K562 (cell line): ENCODE measurements around the gene PRXL2A. TPM values are rescaled to one million over a fixed set of nuclear protein-coding genes. Genes with fewer than 3 reads are reported as not detected.

ENCODE experiments used
- CHD4 ChIP-seq: fragments of 200-600 bp; sonication (generic); IDR thresholded peaks from 3 replicates; pipeline ENCODE4 v1.6.1; 2012; ENCODE audit warnings: low read depth, mild to moderate bottlenecking, mixed read lengths, low read length, inconsistent platforms; ENCODE audit not compliant: insufficient read depth, insufficient replicate concordance, poor library complexity, severe bottlenecking
- CXXC5 ChIP-seq: fragments of 250-450 bp; sonication (Bioruptor Pico); IDR thresholded peaks from 2 replicates; pipeline ENCODE4 v1.8.0; 2022; ENCODE audit warnings: inconsistent platforms, mild to moderate bottlenecking, moderate library complexity
- ESRRB ChIP-seq: fragments of 250-450 bp; sonication (Bioruptor Pico); IDR thresholded peaks from 2 replicates; pipeline ENCODE4 v1.5.0; 2020; ENCODE audit warnings: mild to moderate bottlenecking, moderate library complexity, borderline replicate concordance
- FOXA3 ChIP-seq, 2 experiments: fragments of 450-650 bp in 1 of 2; sonication (generic) in 1 of 2; formaldehyde crosslinking; IDR thresholded peaks in 1 of 2; conservative IDR thresholded peaks in 1 of 2; 2 replicates each; pipeline versions ENCODE4 v1.4.0 to v1.8.0; 2020 to 2022; ENCODE audit warnings: mild to moderate bottlenecking in 2 of 2, missing genetic modification reagents in 1 of 2
- GATA2 ChIP-seq: sonication (generic); formaldehyde crosslinking; IDR thresholded peaks from 2 replicates; pipeline ENCODE4 v1.4.0; 2020; ENCODE audit warnings: mild to moderate bottlenecking, missing genetic modification reagents
- NR2C1 ChIP-seq, 2 experiments: fragments of 450-650 bp; IDR thresholded peaks; 2 replicates each; pipeline ENCODE4 v1.6.1; 2017; ENCODE audit warnings: mild to moderate bottlenecking in 2 of 2, antibody characterized with exemption in 1 of 2, inconsistent platforms in 1 of 2, missing compliant biosample characterization in 1 of 2, missing genetic modification characterization in 1 of 2
- SMARCE1 ChIP-seq: fragments of 450-650 bp; IDR thresholded peaks from 2 replicates; pipeline ENCODE4 v1.7.1; 2016; ENCODE audit warnings: mild to moderate bottlenecking
- TAL1 ChIP-seq: fragments of 450-650 bp; IDR thresholded peaks from 2 replicates; pipeline ENCODE4 v1.6.1; 2016; ENCODE audit warnings: mild to moderate bottlenecking
- TEAD1 ChIP-seq, 2 experiments: fragments of 450-650 bp in 1 of 2; sonication (generic) in 1 of 2; formaldehyde crosslinking; IDR thresholded peaks; 2 replicates each; pipeline versions ENCODE4 v1.4.0 to v1.8.0; 2020 to 2022; ENCODE audit warnings: mild to moderate bottlenecking in 2 of 2, missing genetic modification reagents in 1 of 2
- ZFPM2 ChIP-seq: fragments of 250-450 bp; sonication (Bioruptor Pico); IDR thresholded peaks from 2 replicates; pipeline ENCODE4 v1.5.1; 2022; ENCODE audit warnings: mild to moderate bottlenecking
- polyA plus RNA-seq, 8 experiments: library from polyadenylated mRNA; depleted of rRNA in 4 of 8; stranded (reverse) in 5 of 8; unstranded in 3 of 8; fragments of >200 nt; fragmentation: Nextera tagmentation in 2 of 8; fragmentation: Illumina TruSeq in 1 of 8; extraction: Ambion mirVana in 2 of 8; extraction: Trizol in 1 of 8; gene quantifications; 2 replicates each; pipeline versions ENCODE4 v1.2.1 to v1.2.3, GENCODE V29; 2011 to 2014; ENCODE audit warnings: inconsistent platforms in 1 of 8, missing spikeins in 1 of 8
- total RNA-seq, 7 experiments: library from RNA; depleted of rRNA in 6 of 7; stranded (reverse); fragments of >200 nt in 6 of 7; fragmentation: Illumina TruSeq in 2 of 7; extraction: Trizol in 2 of 7; gene quantifications; 2 replicates each; pipeline versions ENCODE4 v1.2.1 to v1.2.3, GENCODE V29; 2011 to 2021; ENCODE audit warnings: low replicate concordance in 1 of 7
- TF ChIP-seq, protein P1 (sequence below): conservative IDR thresholded peaks from 2 replicates; pipeline ENCODE4 v1.6.1; 2011; ENCODE audit warnings: low read depth, mild to moderate bottlenecking, low read length; ENCODE audit not compliant: control insufficient read depth
- TF ChIP-seq, protein P2 (sequence below), 2 experiments: fragments of 450-650 bp; IDR thresholded peaks; 2 replicates each; pipeline ENCODE4 v1.6.1; 2016
- TF ChIP-seq, protein P3 (sequence below): fragments of 450-650 bp; IDR thresholded peaks from 2 replicates; pipeline ENCODE4 v1.6.1; 2016; ENCODE audit warnings: low read depth
- TF ChIP-seq, protein P4 (sequence below): fragments of 250-450 bp; sonication (Bioruptor Pico); IDR thresholded peaks from 2 replicates; pipeline ENCODE4 v1.4.0; 2020; ENCODE audit warnings: mild to moderate bottlenecking, moderate library complexity

Gene PRXL2A
- total and polyA plus RNA-seq, 9 of the 15 experiments (the other 6 are each of a cell fraction or from before 2014, with no cell fraction given) = 0.14 to 1.2 (median 0.75) TPM

DNA sequence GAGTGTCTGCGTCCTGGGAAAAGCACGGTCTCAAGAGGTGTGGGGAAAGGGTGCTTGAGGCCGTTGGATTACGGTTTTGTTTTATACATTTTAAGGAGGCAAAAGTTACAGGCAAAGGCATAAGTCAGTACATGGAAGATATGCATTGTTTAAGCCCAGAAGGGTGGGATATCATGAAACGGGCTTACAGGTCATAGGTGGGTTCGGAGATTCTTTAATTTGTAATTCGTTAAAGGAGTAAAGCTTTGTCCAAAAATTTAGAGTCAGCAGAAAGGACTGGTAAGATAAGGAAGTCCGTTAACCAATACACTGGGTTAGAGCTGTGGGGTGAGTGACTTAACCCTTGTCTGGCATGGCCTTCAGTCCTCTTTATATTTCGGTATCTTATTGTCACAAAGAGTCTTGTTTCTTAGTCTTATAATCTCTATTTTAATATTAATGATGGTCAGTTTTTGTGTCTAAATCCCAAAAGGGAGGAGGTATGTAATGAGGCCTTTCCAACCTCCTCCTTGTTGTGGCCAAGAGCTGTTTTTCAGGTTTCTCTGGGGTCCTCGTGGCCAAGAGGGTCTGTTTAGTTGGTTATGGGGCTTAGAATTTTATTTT is 58.5 kb downstream of the PRXL2A start (continued):
- TF ChIP-seq, protein P1, sequence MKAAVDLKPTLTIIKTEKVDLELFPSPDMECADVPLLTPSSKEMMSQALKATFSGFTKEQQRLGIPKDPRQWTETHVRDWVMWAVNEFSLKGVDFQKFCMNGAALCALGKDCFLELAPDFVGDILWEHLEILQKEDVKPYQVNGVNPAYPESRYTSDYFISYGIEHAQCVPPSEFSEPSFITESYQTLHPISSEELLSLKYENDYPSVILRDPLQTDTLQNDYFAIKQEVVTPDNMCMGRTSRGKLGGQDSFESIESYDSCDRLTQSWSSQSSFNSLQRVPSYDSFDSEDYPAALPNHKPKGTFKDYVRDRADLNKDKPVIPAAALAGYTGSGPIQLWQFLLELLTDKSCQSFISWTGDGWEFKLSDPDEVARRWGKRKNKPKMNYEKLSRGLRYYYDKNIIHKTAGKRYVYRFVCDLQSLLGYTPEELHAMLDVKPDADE = no peak
- TF ChIP-seq ESRRB (CRISPR knock-in tag) (no peak), GATA2 (CRISPR knock-in tag) (no peak), CXXC5 (CRISPR knock-in tag) (0 out of 2 replicates have a peak, but pooled peaks have one; percentile 9), TEAD1 (CRISPR knock-in tag; IDR thresholded peaks at IDR 0.05) (peak in 1 of 2 experiments; percentile 46; a peak in 1 of 4 replicates), NR2C1 (IDR thresholded peaks at IDR 0.05) (no peak), NR2C1 (tag; IDR thresholded peaks at IDR 0.05) (0 out of 2 replicates have a peak, but pooled peaks have one; percentile 7), CHD4 (no peak), ZFPM2 (CRISPR knock-in tag) (no peak), FOXA3 (CRISPR knock-in tag; conservative IDR thresholded peaks at IDR 0.05 in 1 of 2, IDR thresholded peaks at IDR 0.05 in 1 of 2) (no peak), TAL1 (no peak; the same call in 1 of the 2 replicates), SMARCE1 (peak; percentile 25; the same call in 1 of the 2 replicates)
- TF ChIP-seq, protein P2, sequence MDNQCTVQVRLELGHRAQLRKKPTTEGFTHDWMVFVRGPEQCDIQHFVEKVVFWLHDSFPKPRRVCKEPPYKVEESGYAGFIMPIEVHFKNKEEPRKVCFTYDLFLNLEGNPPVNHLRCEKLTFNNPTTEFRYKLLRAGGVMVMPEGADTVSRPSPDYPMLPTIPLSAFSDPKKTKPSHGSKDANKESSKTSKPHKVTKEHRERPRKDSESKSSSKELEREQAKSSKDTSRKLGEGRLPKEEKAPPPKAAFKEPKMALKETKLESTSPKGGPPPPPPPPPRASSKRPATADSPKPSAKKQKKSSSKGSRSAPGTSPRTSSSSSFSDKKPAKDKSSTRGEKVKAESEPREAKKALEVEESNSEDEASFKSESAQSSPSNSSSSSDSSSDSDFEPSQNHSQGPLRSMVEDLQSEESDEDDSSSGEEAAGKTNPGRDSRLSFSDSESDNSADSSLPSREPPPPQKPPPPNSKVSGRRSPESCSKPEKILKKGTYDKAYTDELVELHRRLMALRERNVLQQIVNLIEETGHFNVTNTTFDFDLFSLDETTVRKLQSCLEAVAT (IDR thresholded peaks at IDR 0.05) = peak in 1 of 2 experiments; percentile 26; a peak in 1 of 4 replicates
- TF ChIP-seq, protein P3, sequence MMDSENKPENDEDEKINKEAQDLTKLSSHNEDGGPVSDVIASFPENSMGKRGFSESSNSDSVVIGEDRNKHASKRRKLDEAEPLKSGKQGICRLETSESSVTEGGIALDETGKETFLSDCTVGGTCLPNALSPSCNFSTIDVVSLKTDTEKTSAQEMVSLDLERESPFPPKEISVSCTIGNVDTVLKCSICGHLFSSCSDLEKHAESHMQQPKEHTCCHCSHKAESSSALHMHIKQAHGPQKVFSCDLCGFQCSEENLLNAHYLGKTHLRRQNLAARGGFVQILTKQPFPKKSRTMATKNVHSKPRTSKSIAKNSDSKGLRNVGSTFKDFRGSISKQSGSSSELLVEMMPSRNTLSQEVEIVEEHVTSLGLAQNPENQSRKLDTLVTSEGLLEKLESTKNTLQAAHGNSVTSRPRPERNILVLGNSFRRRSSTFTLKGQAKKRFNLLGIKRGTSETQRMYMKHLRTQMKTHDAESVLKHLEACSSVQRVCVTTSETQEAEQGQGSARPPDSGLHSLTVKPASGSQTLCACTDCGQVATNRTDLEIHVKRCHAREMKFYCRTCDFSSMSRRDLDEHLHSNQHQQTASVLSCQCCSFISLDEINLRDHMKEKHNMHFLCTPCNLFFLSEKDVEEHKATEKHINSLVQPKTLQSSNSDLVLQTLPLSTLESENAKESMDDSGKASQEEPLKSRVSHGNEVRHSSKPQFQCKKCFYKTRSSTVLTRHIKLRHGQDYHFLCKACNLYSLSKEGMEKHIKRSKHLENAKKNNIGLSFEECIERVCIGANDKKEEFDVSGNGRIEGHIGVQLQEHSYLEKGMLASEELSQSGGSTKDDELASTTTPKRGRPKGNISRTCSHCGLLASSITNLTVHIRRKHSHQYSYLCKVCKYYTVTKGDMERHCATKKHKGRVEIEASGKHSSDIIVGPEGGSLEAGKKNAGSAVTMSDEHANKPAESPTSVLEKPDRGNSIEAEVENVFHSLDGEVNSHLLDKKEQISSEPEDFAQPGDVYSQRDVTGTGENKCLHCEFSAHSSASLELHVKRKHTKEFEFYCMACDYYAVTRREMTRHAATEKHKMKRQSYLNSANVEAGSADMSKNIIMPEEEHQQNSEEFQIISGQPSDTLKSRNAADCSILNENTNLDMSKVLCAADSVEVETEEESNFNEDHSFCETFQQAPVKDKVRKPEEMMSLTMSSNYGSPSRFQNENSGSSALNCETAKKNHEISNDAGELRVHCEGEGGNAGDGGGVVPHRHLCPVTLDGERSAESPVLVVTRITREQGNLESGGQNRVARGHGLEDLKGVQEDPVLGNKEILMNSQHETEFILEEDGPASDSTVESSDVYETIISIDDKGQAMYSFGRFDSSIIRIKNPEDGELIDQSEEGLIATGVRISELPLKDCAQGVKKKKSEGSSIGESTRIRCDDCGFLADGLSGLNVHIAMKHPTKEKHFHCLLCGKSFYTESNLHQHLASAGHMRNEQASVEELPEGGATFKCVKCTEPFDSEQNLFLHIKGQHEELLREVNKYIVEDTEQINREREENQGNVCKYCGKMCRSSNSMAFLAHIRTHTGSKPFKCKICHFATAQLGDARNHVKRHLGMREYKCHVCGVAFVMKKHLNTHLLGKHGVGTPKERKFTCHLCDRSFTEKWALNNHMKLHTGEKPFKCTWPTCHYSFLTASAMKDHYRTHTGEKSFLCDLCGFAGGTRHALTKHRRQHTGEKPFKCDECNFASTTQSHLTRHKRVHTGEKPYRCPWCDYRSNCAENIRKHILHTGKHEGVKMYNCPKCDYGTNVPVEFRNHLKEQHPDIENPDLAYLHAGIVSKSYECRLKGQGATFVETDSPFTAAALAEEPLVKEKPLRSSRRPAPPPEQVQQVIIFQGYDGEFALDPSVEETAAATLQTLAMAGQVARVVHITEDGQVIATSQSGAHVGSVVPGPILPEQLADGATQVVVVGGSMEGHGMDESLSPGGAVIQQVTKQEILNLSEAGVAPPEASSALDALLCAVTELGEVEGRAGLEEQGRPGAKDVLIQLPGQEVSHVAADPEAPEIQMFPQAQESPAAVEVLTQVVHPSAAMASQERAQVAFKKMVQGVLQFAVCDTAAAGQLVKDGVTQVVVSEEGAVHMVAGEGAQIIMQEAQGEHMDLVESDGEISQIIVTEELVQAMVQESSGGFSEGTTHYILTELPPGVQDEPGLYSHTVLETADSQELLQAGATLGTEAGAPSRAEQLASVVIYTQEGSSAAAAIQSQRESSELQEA = no peak
- TF ChIP-seq, protein P4, sequence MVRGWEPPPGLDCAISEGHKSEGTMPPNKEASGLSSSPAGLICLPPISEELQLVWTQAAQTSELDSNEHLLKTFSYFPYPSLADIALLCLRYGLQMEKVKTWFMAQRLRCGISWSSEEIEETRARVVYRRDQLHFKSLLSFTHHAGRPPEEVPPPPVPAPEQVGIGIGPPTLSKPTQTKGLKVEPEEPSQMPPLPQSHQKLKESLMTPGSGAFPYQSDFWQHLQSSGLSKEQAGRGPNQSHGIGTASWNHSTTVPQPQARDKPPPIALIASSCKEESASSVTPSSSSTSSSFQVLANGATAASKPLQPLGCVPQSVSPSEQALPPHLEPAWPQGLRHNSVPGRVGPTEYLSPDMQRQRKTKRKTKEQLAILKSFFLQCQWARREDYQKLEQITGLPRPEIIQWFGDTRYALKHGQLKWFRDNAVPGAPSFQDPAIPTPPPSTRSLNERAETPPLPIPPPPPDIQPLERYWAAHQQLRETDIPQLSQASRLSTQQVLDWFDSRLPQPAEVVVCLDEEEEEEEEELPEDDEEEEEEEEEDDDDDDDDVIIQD (CRISPR knock-in tag) = no peak
